Esophagus mucosa (tissue), 1 donor: Measurements from ENCODE around the gene CCDC170. TPM values are rescaled to one million over a fixed set of nuclear protein-coding genes. Genes with fewer than 3 reads are reported as not detected.
"Not testable (repeated sequence)": the region's sequence is repeated elsewhere in the genome, so short reads cannot be mapped to it uniquely, and the experiment has no call there.

Experiments used
- ATAC-seq: fragments of 200-7000 bp; cut with Tn5 transposase; one replicate; pipeline ENCODE4 v1.9.1; 2020
- total RNA-seq: library from RNA; stranded (reverse); gene quantifications from one replicate; pipeline ENCODE4 v1.2.4, GENCODE V29; 2023
- donor health status: DM: yes; HTN: yes; CAD: no.

Gene CCDC170
- total RNA-seq, 1 donor from 2014 or later: 0.04 TPM

- ATAC-seq: peak; percentile 48
Observed at GRCh38 chr6:151494235-151494935, 568 bp downstream of the CCDC170 start.

- no peak for ATAC-seq
Observed at GRCh38 chr6:151494936-151495320, 1.1 kb downstream of the CCDC170 start.

- ATAC-seq: no peak
Observed at GRCh38 chr6:151495380-151495779, 1.6 kb downstream of the CCDC170 start.

- ATAC-seq: no peak
Observed at GRCh38 chr6:151497905-151498304, 4.1 kb downstream of the CCDC170 start.

- ATAC-seq: no peak
Observed at GRCh38 chr6:151498327-151498726, 4.5 kb downstream of the CCDC170 start.

GRCh38 chr6:151499551-151499950 is 5.7 kb downstream of the CCDC170 start:
- ATAC-seq: no peak

- no peak for ATAC-seq
Observed at GRCh38 chr6:151501511-151502136, 7.8 kb downstream of the CCDC170 start.

- ATAC-seq: peak; percentile 85
Observed at GRCh38 chr6:151502499-151502898, 8.7 kb downstream of the CCDC170 start.

- no peak for ATAC-seq
Observed at GRCh38 chr6:151506761-151507160, 12.9 kb downstream of the CCDC170 start.

- ATAC-seq: no peak
Observed at GRCh38 chr6:151509048-151509447, 15.2 kb downstream of the CCDC170 start.

- ATAC-seq: no peak
Observed at GRCh38 chr6:151512481-151512880, 18.7 kb downstream of the CCDC170 start.

GRCh38 chr6:151514000-151514730 is 20.3 kb downstream of the CCDC170 start:
- no peak for ATAC-seq

- not testable (repeated sequence) for ATAC-seq
Observed at GRCh38 chr6:151518992-151519391, 25.2 kb downstream of the CCDC170 start.

GRCh38 chr6:151523034-151523433 is 29.2 kb downstream of the CCDC170 start:
- ATAC-seq: no peak

GRCh38 chr6:151524059-151524458 is 30.2 kb downstream of the CCDC170 start:
- ATAC-seq: no peak

GRCh38 chr6:151534576-151534975 is 40.8 kb downstream of the CCDC170 start:
- no peak for ATAC-seq

GRCh38 chr6:151535476-151536187 is 41.8 kb downstream of the CCDC170 start:
- ATAC-seq: no peak

- ATAC-seq: no peak
Observed at GRCh38 chr6:151536188-151536479, 42.3 kb downstream of the CCDC170 start.

GRCh38 chr6:151537556-151537955 is 43.7 kb downstream of the CCDC170 start:
- ATAC-seq: no peak

- no peak for ATAC-seq
Observed at GRCh38 chr6:151539506-151540268, 45.9 kb downstream of the CCDC170 start.

GRCh38 chr6:151544453-151544852 is 50.6 kb downstream of the CCDC170 start:
- no peak for ATAC-seq

GRCh38 chr6:151544884-151545283 is 51.1 kb downstream of the CCDC170 start:
- peak; percentile 53 for ATAC-seq
